ENCODE measurements around the gene SND1.

- TF ChIP-seq CTCF (IDR thresholded peaks at IDR 0.05 in 8 of 11, conservative IDR thresholded peaks at IDR 0.05 in 3 of 11) (no peak), POLR2A (IDR thresholded peaks at IDR 0.05) (no peak)
These were observed 63.9 kb downstream of the SND1 start for GRCh38 chr7:127715901-127716300.
